Right lobe of liver (tissue), 6 donors: Measurements from ENCODE around the gene LGALS7. TPM values are rescaled to one million over a fixed set of nuclear protein-coding genes. Genes with fewer than 3 reads are reported as not detected.

Experiments
- ATAC-seq, 4 donors: fragments of 200-7000 bp; cut with Tn5 transposase; one replicate each; pipeline ENCODE4 v1.9.1; 2020; ENCODE audit warnings: mild to moderate bottlenecking in 4 of 4, moderate library complexity in 4 of 4
- DNase-seq, 3 donors: peaks; one replicate each; pipeline ENCODE4 v3.0.0-alpha.2; 2020
- H3K27ac ChIP-seq, 3 donors: fragments of 200-600 bp; one replicate each; pipeline ENCODE4 v1.8.0; 2022
- H3K27me3 ChIP-seq, 2 donors: fragments of 200-600 bp; one replicate each; pipeline ENCODE4 v1.8.0; 2022
- H3K36me3 ChIP-seq, 4 donors: fragments of 200-600 bp; sonication (generic) in 1 of 4; one replicate each; pipeline versions ENCODE4 v1.5.1 to v1.8.0; 2017 to 2022; ENCODE audit warnings: control low read depth in 1 of 4
- H3K4me1 ChIP-seq, 4 donors: fragments of 200-600 bp; sonication (generic) in 1 of 4; one replicate each; pipeline versions ENCODE4 v1.5.1 to v1.8.0; 2017 to 2022; ENCODE audit warnings: control low read depth in 1 of 4
- H3K4me3 ChIP-seq, 3 donors: fragments of 200-600 bp; one replicate each; pipeline ENCODE4 v1.8.0; 2022
- H3K9me3 ChIP-seq, 4 donors: fragments of 200-600 bp; sonication (generic) in 1 of 4; one replicate each; pipeline versions ENCODE4 v1.5.1 to v1.8.0; 2017 to 2022; ENCODE audit warnings: control low read depth in 1 of 4
- CTCF ChIP-seq, 4 donors: fragments of 200-600 bp in 3 of 4; fragments of 450-650 bp in 1 of 4; IDR thresholded peaks; one replicate each; pipeline versions ENCODE4 v1.5.1 to v1.8.0; 2016 to 2022; ENCODE audit warnings: antibody characterized with exemption in 4 of 4, mild to moderate bottlenecking in 2 of 4
- POLR2A ChIP-seq: fragments of 450-650 bp; IDR thresholded peaks from one replicate; pipeline ENCODE4 v1.6.1; 2017; ENCODE audit warnings: antibody characterized with exemption, mild to moderate bottlenecking
- WGBS: methylation state at CpG from one replicate; pipeline ENCODE4 v1.1.6; 2018; ENCODE audit warnings: low coverage, low lambda C conversion rate; ENCODE audit not compliant: insufficient coverage; ENCODE audit errors: missing lambda C conversion rate; 5-methylcytosine and 5-hydroxymethylcytosine counted together
- intact Hi-C, 2 donors: fragments of 100-400 bp; cut with DNase I; formaldehyde crosslinking; loops; one replicate each; pipeline versions ENCODE4 v1.11.2 to v1.14.1; 2022
- small RNA-seq, 2 experiments: library from RNA; depleted of rRNA; stranded (forward); fragments of <200 nt; gene quantifications; one replicate each; pipeline ENCODE3, GENCODE V24; 2016
- total RNA-seq, 6 experiments: library from RNA; depleted of rRNA in 2 of 6; stranded (reverse); fragments of >200 nt in 2 of 6; fragmentation: NEBNext Ultra II Directional in 3 of 6; extraction: Animal tissue kit (Norgen Biotek cat#: 25700) in 3 of 6; gene quantifications; one replicate each; pipeline versions ENCODE4 v1.1.0 to v1.2.4, GENCODE V29; 2016 to 2023
- donor health status: DM: no; HTN: yes; CAD: no.
- donor health status: DM: no; HTN: no; CAD: no.
- donor health status: DM: no; HTN: no; CAD: no.
- donor health status: DM: no; HTN: yes; CAD: no.
- donor health status: DM: no; HTN: yes; CAD: no.

Gene LGALS7
- total RNA-seq, 6 experiments from 2014 or later = not detected

GRCh38 chr19:38721979-38722773 lies 51.1 kb downstream of the LGALS7 start:
- DNase-seq (no peak), ATAC-seq (no peak)
- peaks cover 0 to 85% (median 58%) of the 10 kb centered on the region in 4 donors for H3K36me3 ChIP-seq
- peaks cover 0 to 10% (median 0%) of the 10 kb centered on the region in 4 donors for H3K4me1 ChIP-seq
- intact Hi-C loops = loop anchor here in 1 of 2 donors (10.0 kb wide), 1 partner anchor 93 kb away; the partner anchor contains the start of gene LGALS4
- WGBS = 47% methylated on average over 2 of the region's 17 CpGs
- no peaks in the 10 kb centered on the region for H3K9me3 ChIP-seq
- H3K4me3 ChIP-seq = no peak overlapping the region
- H3K27me3 ChIP-seq = no peaks in the 10 kb centered on the region
- H3K27ac ChIP-seq = peak overlapping the region in 2 of 3 donors; percentile 22 to 33
- TF ChIP-seq POLR2A = no peak
- no peak for TF ChIP-seq CTCF (IDR thresholded peaks at IDR 0.05)

GRCh38 chr19:38721496-38721895 lies 51.8 kb downstream of the LGALS7 start:
- whole genome bisulfite sequencing = 91% methylated on average over 11 of the region's 20 CpGs
- Histone ChIP-seq H3K27me3 (no peaks in the 10 kb centered on the region), H3K9me3 (no peaks in the 10 kb centered on the region), H3K4me1 (peaks cover 0 to 8% (median 0%) of the 10 kb centered on the region in 4 donors), H3K27ac (peak overlapping the region in 1 of 3 donors; percentile 22), H3K4me3 (no peak overlapping the region), H3K36me3 (peaks cover 0 to 85% (median 58%) of the 10 kb centered on the region in 4 donors)
- no peak for TF ChIP-seq POLR2A
- TF ChIP-seq CTCF (IDR thresholded peaks at IDR 0.05) = no peak
- intact Hi-C loops = loop anchor here in 1 of 2 donors (10.0 kb wide), 1 partner anchor 93 kb away; the partner anchor contains the start of gene LGALS4
- ATAC-seq = no peak
- no peak for DNase-seq

Small RNA genes lying within 50 kb of the gene (small RNA-seq; reads per million reads assigned to genes)
- gene RNU6-140P = 0 reads per million in 2 experiments

Other genes starting within 250 kb of the LGALS7 start
- gene MAP4K1, start 155.6 kb downstream of the LGALS7 start, total RNA-seq = 1 to 10 TPM in 5 of 6 experiments, under 1 TPM in 1; 0.93 to 3.1 (median 2.0) TPM
- 100 to 1,000 TPM in 4 of 6 experiments, 10 to 100 TPM in 2; 86.3 to 305 (median 116) TPM for gene EIF3K, start 154.3 kb downstream of the LGALS7 start, total RNA-seq
- 100 to 1,000 TPM; 142 to 306 (median 201) TPM for gene ACTN4, start 125.9 kb downstream of the LGALS7 start, total RNA-seq
- 10 to 100 TPM in 3 of 6 experiments, 1 to 10 TPM in 3; 2.2 to 45.3 (median 16.3) TPM for gene CAPN12, start 29.0 kb downstream of the LGALS7 start, total RNA-seq
- gene LGALS7B, start 15.7 kb upstream of the LGALS7 start, total RNA-seq = not detected
- gene LGALS4, start 39.4 kb upstream of the LGALS7 start, total RNA-seq = 100 to 1,000 TPM in 5 of 6 experiments, 10 to 100 TPM in 1; 21.0 to 376 (median 186) TPM
- gene ECH1, start 58.3 kb upstream of the LGALS7 start, total RNA-seq = 100 to 1,000 TPM; 158 to 466 (median 286) TPM
- 100 to 1,000 TPM in 4 of 6 experiments, 10 to 100 TPM in 2; 89.5 to 157 (median 102) TPM for gene HNRNPL, start 76.5 kb upstream of the LGALS7 start, total RNA-seq
- 10 to 100 TPM in 2 of 6 experiments, 1 to 10 TPM in 4; 3.3 to 13.8 (median 5.5) TPM for gene RINL, start 104.8 kb upstream of the LGALS7 start, total RNA-seq
- gene SIRT2, start 126.1 kb upstream of the LGALS7 start, total RNA-seq = 10 to 100 TPM; 28.6 to 62.0 (median 32.5) TPM
- 10 to 100 TPM; 13.2 to 27.9 (median 16.5) TPM for gene NFKBIB, start 126.5 kb upstream of the LGALS7 start, total RNA-seq
- under 1 TPM in 4 of 6 experiments, not detected in 2; 0.20 to 0.55 (median 0.37) TPM for gene CCER2, start 138.7 kb upstream of the LGALS7 start, total RNA-seq
- gene SARS2, start 157.2 kb upstream of the LGALS7 start, total RNA-seq = 10 to 100 TPM; 10.6 to 26.5 (median 18.7) TPM
- 10 to 100 TPM; 21.2 to 49.5 (median 24.0) TPM for gene MRPS12, start 157.4 kb upstream of the LGALS7 start, total RNA-seq
- gene FBXO17, start 202.2 kb upstream of the LGALS7 start, total RNA-seq = 10 to 100 TPM; 19.9 to 57.9 (median 36.7) TPM